ENCODE data around the gene SUSD4.

The SUSD4 gene

GRCh38 chr1:223355699-223356098 lies 8.3 kb downstream of the SUSD4 start:
- DNase-seq = no peak

- DNase-seq = no peak
These were observed 10.0 kb downstream of the SUSD4 start for GRCh38 chr1:223353939-223354338.

GRCh38 chr1:223352944-223353343 lies 11.0 kb downstream of the SUSD4 start:
- no peak for DNase-seq

GRCh38 chr1:223350361-223350908 lies 13.5 kb downstream of the SUSD4 start:
- DNase-seq = no peak

- no peak for DNase-seq
These were observed 14.7 kb downstream of the SUSD4 start for GRCh38 chr1:223349241-223349640.

GRCh38 chr1:223348439-223348838 lies 15.5 kb downstream of the SUSD4 start:
- no peak for DNase-seq

GRCh38 chr1:223347583-223347982 lies 16.4 kb downstream of the SUSD4 start:
- DNase-seq = no peak

GRCh38 chr1:223346311-223346710 lies 17.7 kb downstream of the SUSD4 start:
- no peak for DNase-seq

- DNase-seq = no peak
These were observed 18.3 kb downstream of the SUSD4 start for GRCh38 chr1:223345720-223346119.

GRCh38 chr1:223344491-223344890 lies 19.5 kb downstream of the SUSD4 start:
- DNase-seq = no peak

GRCh38 chr1:223343692-223344091 lies 20.3 kb downstream of the SUSD4 start:
- no peak for DNase-seq

GRCh38 chr1:223341121-223341520 lies 22.9 kb downstream of the SUSD4 start:
- no peak for DNase-seq

- no peak for DNase-seq
These were observed 23.3 kb downstream of the SUSD4 start for GRCh38 chr1:223340637-223341036.

- DNase-seq = no peak
These were observed 24.1 kb downstream of the SUSD4 start for GRCh38 chr1:223339861-223340260.

- no peak for DNase-seq
These were observed 24.9 kb downstream of the SUSD4 start for GRCh38 chr1:223338811-223339746.

GRCh38 chr1:223337174-223337869 lies 26.7 kb downstream of the SUSD4 start:
- no peak for DNase-seq

GRCh38 chr1:223334156-223334555 lies 29.8 kb downstream of the SUSD4 start:
- DNase-seq = no peak

- DNase-seq = no peak
These were observed 31.0 kb downstream of the SUSD4 start for GRCh38 chr1:223332997-223333396.

- DNase-seq = no peak
These were observed 32.0 kb downstream of the SUSD4 start for GRCh38 chr1:223331929-223332328.

GRCh38 chr1:223331301-223331700 lies 32.7 kb downstream of the SUSD4 start:
- no peak for DNase-seq

- DNase-seq = no peak
These were observed 33.5 kb downstream of the SUSD4 start for GRCh38 chr1:223330466-223330865.

GRCh38 chr1:223329664-223330415 lies 34.1 kb downstream of the SUSD4 start:
- no peak for DNase-seq

- DNase-seq = no peak
These were observed 34.7 kb downstream of the SUSD4 start for GRCh38 chr1:223329252-223329651.

Data from activated gamma-delta T cell treated with Interleukin-2 at 50 U/mL for 16 hours (primary cell).